ENCODE data around the gene PPP1R9B.

Gene PPP1R9B

DNA sequence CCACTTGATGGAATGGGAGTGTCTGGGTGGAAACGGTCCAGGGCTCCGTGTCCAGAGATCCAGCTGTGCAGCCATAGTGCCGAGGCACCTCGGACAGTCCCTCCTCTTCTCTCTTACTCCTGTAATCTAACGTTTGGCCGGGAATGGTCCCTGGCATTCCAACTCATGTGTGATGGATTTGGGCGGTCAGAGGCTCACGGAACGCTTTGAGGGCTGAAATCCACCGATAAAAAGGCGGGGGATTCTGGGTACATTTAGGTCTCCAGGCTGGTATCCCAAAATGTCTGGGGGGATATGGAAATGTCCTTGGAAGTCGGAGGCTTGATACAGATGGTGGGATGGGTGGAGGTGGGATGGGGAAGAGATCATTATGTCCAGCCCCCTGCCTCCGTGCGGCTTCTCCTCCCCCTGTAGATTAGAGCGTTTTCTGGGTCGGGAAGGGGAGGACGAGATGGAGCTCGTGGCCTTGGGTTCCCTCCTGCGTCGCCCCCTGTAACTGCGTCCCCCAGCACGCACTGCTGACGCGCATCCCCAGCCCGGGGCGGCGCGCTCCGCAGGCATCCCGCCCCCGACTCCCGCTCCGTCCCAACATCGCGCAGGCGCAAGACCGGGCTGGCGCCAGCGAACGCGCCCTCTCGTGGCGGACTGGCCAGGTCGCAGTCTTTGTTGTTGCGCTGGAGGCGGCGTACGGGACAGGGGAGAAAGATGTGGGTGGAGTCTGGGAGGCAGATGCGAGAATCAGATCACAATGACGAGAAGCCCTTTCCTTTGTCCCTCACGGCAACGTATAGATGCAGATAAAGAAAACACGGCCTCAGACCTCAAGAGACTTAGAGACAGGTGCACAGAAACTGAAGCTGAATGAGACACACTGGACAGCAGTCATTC lies 10.8 kb upstream of the PPP1R9B start:
- no peaks in the 10 kb centered on the region for H3K36me3 Mint-ChIP-seq (ENCODE audit: low read depth)
- H3K4me1 Mint-ChIP-seq (ENCODE audit: low read depth): peaks cover 46% of the 10 kb centered on the region
- no peaks in the 10 kb centered on the region for H3K9me3 Mint-ChIP-seq
- H3K4me3 Mint-ChIP-seq: peak overlapping the region; percentile 76
- H3K27ac Mint-ChIP-seq: peak overlapping the region; percentile 97
- no peaks in the 10 kb centered on the region for H3K27me3 Mint-ChIP-seq

GRCh38 chr17:50157891-50158290 lies 7.4 kb upstream of the PPP1R9B start:
- Mint-ChIP-seq H3K27me3 (no peaks in the 10 kb centered on the region), H3K9me3 (no peaks in the 10 kb centered on the region), H3K36me3 (ENCODE audit: low read depth) (no peaks in the 10 kb centered on the region), H3K4me3 (no peak overlapping the region), H3K27ac (no peak overlapping the region), H3K4me1 (ENCODE audit: low read depth) (peaks cover 48% of the 10 kb centered on the region)

GRCh38 chr17:50155115-50155819 lies 4.8 kb upstream of the PPP1R9B start:
- Mint-ChIP-seq H3K4me3 (no peak overlapping the region), H3K36me3 (ENCODE audit: low read depth) (no peaks in the 10 kb centered on the region), H3K27ac (no peak overlapping the region), H3K9me3 (no peaks in the 10 kb centered on the region), H3K27me3 (no peaks in the 10 kb centered on the region), H3K4me1 (ENCODE audit: low read depth) (peaks cover 39% of the 10 kb centered on the region)

DNA sequence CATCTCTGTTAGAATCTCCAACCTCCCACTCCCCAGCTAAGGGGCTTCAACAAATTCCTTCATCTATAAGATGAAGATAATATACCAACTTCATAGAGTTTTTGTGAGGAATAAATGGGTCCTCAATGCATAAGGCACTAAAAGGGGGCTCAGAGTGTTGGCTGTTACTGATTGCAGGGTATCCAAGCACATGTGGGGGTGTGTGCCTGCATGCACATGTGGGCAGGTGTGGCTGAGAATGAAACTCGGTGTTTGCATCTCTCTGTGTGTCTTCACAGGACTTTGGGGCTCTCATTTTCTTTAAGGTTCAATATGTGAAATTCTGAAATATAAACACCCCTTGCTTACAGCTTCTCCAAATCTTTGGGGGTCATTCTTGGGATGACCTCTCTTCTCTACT lies 4.1 kb upstream of the PPP1R9B start:
- Mint-ChIP-seq H3K9me3 (no peaks in the 10 kb centered on the region), H3K27me3 (no peaks in the 10 kb centered on the region), H3K36me3 (ENCODE audit: low read depth) (no peaks in the 10 kb centered on the region), H3K4me3 (no peak overlapping the region), H3K27ac (no peak overlapping the region), H3K4me1 (ENCODE audit: low read depth) (peaks cover 39% of the 10 kb centered on the region)

- no peaks in the 10 kb centered on the region for H3K36me3 Mint-ChIP-seq (ENCODE audit: low read depth)
- no peak overlapping the region for H3K4me3 Mint-ChIP-seq
- H3K27ac Mint-ChIP-seq: no peak overlapping the region
- H3K9me3 Mint-ChIP-seq: no peaks in the 10 kb centered on the region
- H3K27me3 Mint-ChIP-seq: no peaks in the 10 kb centered on the region
- peaks cover 39% of the 10 kb centered on the region for H3K4me1 Mint-ChIP-seq (ENCODE audit: low read depth)
Observed at GRCh38 chr17:50153650-50154575, 3.4 kb upstream of the PPP1R9B start.

GRCh38 chr17:50152736-50153135 lies 2.3 kb upstream of the PPP1R9B start:
- no peak overlapping the region for H3K4me3 Mint-ChIP-seq
- H3K27me3 Mint-ChIP-seq: no peaks in the 10 kb centered on the region
- no peaks in the 10 kb centered on the region for H3K9me3 Mint-ChIP-seq
- no peak overlapping the region for H3K27ac Mint-ChIP-seq
- H3K4me1 Mint-ChIP-seq (ENCODE audit: low read depth): peaks cover 32% of the 10 kb centered on the region
- peaks cover 3% of the 10 kb centered on the region for H3K36me3 Mint-ChIP-seq (ENCODE audit: low read depth)

GRCh38 chr17:50151937-50152547 lies 1.6 kb upstream of the PPP1R9B start:
- peak overlapping the region; percentile 96 for H3K27ac Mint-ChIP-seq
- no peaks in the 10 kb centered on the region for H3K9me3 Mint-ChIP-seq
- peaks cover 8% of the 10 kb centered on the region for H3K36me3 Mint-ChIP-seq (ENCODE audit: low read depth)
- H3K27me3 Mint-ChIP-seq: no peaks in the 10 kb centered on the region
- peaks cover 39% of the 10 kb centered on the region for H3K4me1 Mint-ChIP-seq (ENCODE audit: low read depth)
- H3K4me3 Mint-ChIP-seq: peak overlapping the region; percentile 89

- Mint-ChIP-seq H3K36me3 (ENCODE audit: low read depth) (peaks cover 12% of the 10 kb centered on the region), H3K27ac (peak overlapping the region; percentile 96), H3K27me3 (no peaks in the 10 kb centered on the region), H3K4me3 (peak overlapping the region; percentile 89), H3K9me3 (no peaks in the 10 kb centered on the region), H3K4me1 (ENCODE audit: low read depth) (peaks cover 46% of the 10 kb centered on the region)
Observed at GRCh38 chr17:50151041-50151936, 812 bp upstream of the PPP1R9B start.

GRCh38 chr17:50149417-50150353 lies 792 bp downstream of the PPP1R9B start:
- Mint-ChIP-seq H3K9me3 (no peaks in the 10 kb centered on the region), H3K4me1 (ENCODE audit: low read depth) (peaks cover 53% of the 10 kb centered on the region), H3K4me3 (peak overlapping the region; percentile 94), H3K36me3 (ENCODE audit: low read depth) (peaks cover 16% of the 10 kb centered on the region), H3K27me3 (no peaks in the 10 kb centered on the region), H3K27ac (peak overlapping the region; percentile 85)

DNA sequence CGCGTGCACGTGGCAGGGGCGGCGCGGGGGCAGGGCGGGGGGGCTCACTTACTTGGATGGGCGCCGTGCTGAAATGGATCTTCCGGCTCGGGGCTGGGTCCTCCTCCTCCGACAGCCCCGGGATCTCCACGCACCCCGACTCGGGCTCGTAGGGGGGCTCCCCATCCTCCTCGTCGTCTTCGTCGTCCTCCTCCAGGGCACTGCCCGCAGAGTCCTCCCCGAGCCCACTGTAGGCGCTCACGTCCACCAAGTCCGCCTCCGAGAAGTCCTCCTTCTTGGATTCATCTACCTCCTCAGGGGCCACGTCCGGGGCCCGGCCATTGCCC lies 1.4 kb downstream of the PPP1R9B start:
- H3K36me3 Mint-ChIP-seq (ENCODE audit: low read depth): peaks cover 22% of the 10 kb centered on the region
- H3K27me3 Mint-ChIP-seq: no peaks in the 10 kb centered on the region
- peak overlapping the region; percentile 85 for H3K27ac Mint-ChIP-seq
- H3K4me1 Mint-ChIP-seq (ENCODE audit: low read depth): peaks cover 53% of the 10 kb centered on the region
- H3K9me3 Mint-ChIP-seq: no peaks in the 10 kb centered on the region
- H3K4me3 Mint-ChIP-seq: peak overlapping the region; percentile 94

- Mint-ChIP-seq H3K36me3 (ENCODE audit: low read depth) (peaks cover 24% of the 10 kb centered on the region), H3K4me3 (peak overlapping the region; percentile 94), H3K4me1 (ENCODE audit: low read depth) (peaks cover 59% of the 10 kb centered on the region), H3K27ac (peak overlapping the region; percentile 96), H3K9me3 (no peaks in the 10 kb centered on the region), H3K27me3 (no peaks in the 10 kb centered on the region)
Observed at GRCh38 chr17:50148226-50149090, 2.0 kb downstream of the PPP1R9B start.

DNA sequence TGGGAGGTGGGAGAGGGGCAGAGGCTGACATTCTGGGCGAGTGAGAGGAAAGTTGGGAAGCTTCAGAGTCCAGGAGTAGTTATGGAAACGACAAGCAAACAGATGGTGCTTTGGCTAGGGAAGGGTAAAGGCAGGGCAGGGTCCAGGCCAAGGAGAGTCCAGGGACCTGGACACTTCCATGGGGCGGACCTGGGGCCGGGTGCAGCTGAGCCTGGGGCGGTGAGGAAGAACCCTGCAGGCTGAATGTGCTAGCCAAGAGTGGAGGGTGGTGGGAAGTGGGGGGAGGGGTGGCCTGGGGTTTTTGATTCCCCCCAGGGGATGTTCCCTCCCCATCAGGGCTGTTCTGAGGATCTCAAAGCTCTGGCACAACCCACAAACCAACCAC lies 2.6 kb downstream of the PPP1R9B start:
- H3K27ac Mint-ChIP-seq: peak overlapping the region; percentile 96
- H3K27me3 Mint-ChIP-seq: no peaks in the 10 kb centered on the region
- H3K36me3 Mint-ChIP-seq (ENCODE audit: low read depth): peaks cover 28% of the 10 kb centered on the region
- H3K4me1 Mint-ChIP-seq (ENCODE audit: low read depth): peaks cover 64% of the 10 kb centered on the region
- H3K4me3 Mint-ChIP-seq: peak overlapping the region; percentile 94
- H3K9me3 Mint-ChIP-seq: no peaks in the 10 kb centered on the region
